ENCODE data around the gene STX18. TPM values are rescaled to one million over a fixed set of nuclear protein-coding genes. Genes with fewer than 3 reads are reported as not detected.

Gene STX18
- total RNA-seq (2016; rRNA removed; fragmentation: Illumina TruSeq; extraction: Trizol), result 37.1 and 41.2 TPM in 2 replicates
- 11.5 and 14.0 TPM in 2 replicates for total RNA-seq (2016; cell fraction: cytosol; rRNA removed; fragmentation: Illumina TruSeq; extraction: Trizol; ENCODE audit: low read depth)
- 40.9 and 44.1 TPM in 2 replicates for total RNA-seq (2016; cell fraction: insoluble cytoplasmic fraction; rRNA removed; fragmentation: Illumina TruSeq; extraction: Trizol)
- 12.6 and 15.9 TPM in 2 replicates for total RNA-seq (2016; cell fraction: membrane; rRNA removed; fragmentation: Illumina TruSeq; extraction: Trizol)
- 24.4 and 27.9 TPM in 2 replicates for total RNA-seq (2016; cell fraction: nucleus; rRNA removed; fragmentation: Illumina TruSeq; extraction: Trizol)
- 23.9 TPM in 2 replicates for polyA plus RNA-seq (2011; rRNA removed)
- polyA plus RNA-seq (2011; cell fraction: cytosol; rRNA removed), result 17.9 and 20.1 TPM in 2 replicates
- 24.6 and 26.7 TPM in 2 replicates for polyA plus RNA-seq (2011; cell fraction: nucleus; rRNA removed)
- 22.7 and 31.3 TPM in 2 replicates for polyA plus RNA-seq (2012)
- 4.8 and 5.9 TPM in 2 replicates for polyA plus RNA-seq (2016; cell fraction: cytosol; fragmentation: Illumina TruSeq; extraction: Trizol; ENCODE audit: low read depth)
- 50.8 and 51.9 TPM in 2 replicates for polyA plus RNA-seq (2016; cell fraction: insoluble cytoplasmic fraction; fragmentation: Illumina TruSeq; extraction: Trizol; ENCODE audit: low read depth)
- 7.5 and 10.0 TPM in 2 replicates for polyA plus RNA-seq (2016; cell fraction: membrane; fragmentation: Illumina TruSeq; extraction: Trizol; ENCODE audit: low read depth)
- 47.1 and 53.3 TPM in 2 replicates for polyA plus RNA-seq (2016; cell fraction: nucleus; fragmentation: Illumina TruSeq; extraction: Trizol; ENCODE audit: insufficient read depth, low read depth)
- 11.7 and 20.0 TPM in 2 replicates for polyA minus RNA-seq (2011; rRNA and poly(A)+ RNA removed; ENCODE audit: low replicate concordance)
- polyA minus RNA-seq (2011; cell fraction: cytosol; rRNA and poly(A)+ RNA removed), result 8.2 and 11.2 TPM in 2 replicates
- 42.9 and 44.3 TPM in 2 replicates for polyA minus RNA-seq (2011; cell fraction: nucleus; rRNA and poly(A)+ RNA removed)
- Bru-seq, nascent RNA, result percentile 79 among the genes with signal in this experiment
- BruChase-seq, experiment 1, labeled RNA remaining after a 6-hour chase, result percentile 70 among the genes with signal in this experiment
- percentile 73 among the genes with signal in this experiment for BruChase-seq, experiment 2, labeled RNA remaining after a 2-hour chase
- long read RNA-seq, experiment 1, transcript STX18-201 (11 exons, 2,138 nt), result major isoform, 34 of 43 reads
- long read RNA-seq, experiment 1, partial matches to known transcripts, result 3 of 43 reads
- long read RNA-seq, experiment 1, other reads (novel, unspliced or antisense), result 6 of 43 reads
- long read RNA-seq, experiment 2, transcript STX18-201 (11 exons, 2,138 nt), result major isoform, 37 of 56 reads
- long read RNA-seq, experiment 2, partial matches to known transcripts, result 5 of 56 reads
- long read RNA-seq, experiment 2, other reads (novel, unspliced or antisense), result 14 of 56 reads

DNA sequence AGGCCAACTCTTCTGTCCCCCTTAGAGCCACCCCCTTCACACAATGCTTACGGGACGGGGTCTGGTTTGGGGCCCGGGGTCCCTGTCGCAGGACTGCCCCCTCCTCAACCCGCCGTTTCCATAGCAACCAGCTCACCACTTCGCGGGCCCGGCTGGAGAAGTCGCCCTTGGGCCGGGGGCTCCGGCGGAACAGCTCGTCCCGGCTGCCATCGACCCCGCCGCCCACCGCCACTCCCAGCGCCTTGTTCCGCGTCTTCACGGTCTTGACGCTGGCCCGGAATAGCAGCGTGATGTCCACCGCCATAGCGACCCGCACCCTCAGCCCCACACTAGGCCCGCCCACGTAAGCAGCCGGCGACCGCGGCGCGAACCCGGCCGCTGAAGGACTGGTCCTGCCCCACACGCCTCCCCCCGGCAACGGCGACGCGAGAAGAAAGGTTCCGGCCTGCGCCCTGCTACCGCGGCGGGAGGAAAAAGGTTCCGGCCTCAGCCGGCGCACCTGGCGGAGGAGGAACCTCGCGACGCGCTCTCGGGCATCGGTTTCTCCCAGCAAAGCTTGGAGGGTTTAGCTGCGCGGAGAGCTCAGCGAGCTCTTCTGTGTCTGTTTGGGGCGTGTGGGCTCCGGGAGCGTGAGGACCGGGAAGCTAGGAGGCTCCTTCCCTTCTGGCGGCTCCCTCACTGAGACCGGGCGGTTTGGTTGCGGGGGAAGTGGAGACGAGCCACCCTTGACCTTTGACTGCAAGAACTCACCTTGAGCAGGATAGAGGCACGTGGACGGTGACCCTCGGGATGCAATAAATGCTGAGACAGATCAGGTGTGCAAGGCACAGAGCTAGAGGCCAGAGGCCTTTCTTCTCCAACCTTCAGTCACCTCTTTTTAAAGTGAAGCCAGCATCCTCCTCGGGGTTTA is at the start of gene STX18:
Gene STX18 (minus strand): TSS at position 388 of the 910 bp plus-strand sequence. CDS start 84 bp downstream, at position 304.
- peaks cover 0 to 4% of the 10 kb centered on the region in 2 experiments; a peak in 1 of 5 replicates for H3K36me3 ChIP-seq (replicated peaks in 1 of 2; ENCODE audit: control insufficient read depth in 1 of 2, insufficient read depth in 2 of 2, low read length in 2 of 2)
- DNase-seq (ENCODE audit: low spot score) (peak; percentile 73), FAIRE-seq (no peak), ATAC-seq (peak; percentile 96)
- peak within 1 kb of the TSS; percentile 90 for H3K9ac ChIP-seq (ENCODE audit: insufficient read depth, low read depth, low read length)
- H3K27ac ChIP-seq (ENCODE audit: extremely low read length, insufficient read depth, low read length), result peak within 1 kb of the TSS; percentile 91
- H2AFZ ChIP-seq (ENCODE audit: low read length), result peak within 1 kb of the TSS; percentile 80
- H4K20me1 ChIP-seq (ENCODE audit: insufficient read depth, low read length), result no peaks in the 10 kb centered on the region
- BruUV-seq (replicated peaks), result TSS peak; percentile 59
- no peaks in the 10 kb centered on the region for H3K9me3 ChIP-seq (ENCODE audit: low read length)
- peaks cover 54% of the 10 kb centered on the region for H3K4me1 ChIP-seq (ENCODE audit: insufficient read depth, low read length)
- intact Hi-C loops (cut with micrococcal nuclease; ENCODE audit: unreplicated experiment) (loop anchor here (2.0 to 10.0 kb wide), 4 partner anchors 21 to 323 kb away; no protein-coding TSS in a partner anchor), in situ Hi-C loops (cut with HindIII; ENCODE audit: extremely low pct_ligation_motif_present, low pct_unique_long_range_greater_than_20kb) (no loop called here)
- ChIA-PET CTCF (ENCODE audit: low intra/inter-chr PET ratio, low total read pairs) (no interaction called here), POLR2A (interaction anchor here (0.6 to 1.8 kb wide), 11 partner anchors 10 to 171 kb away, joined by 3 to 12 read pairs (median 4); no protein-coding TSS in a partner anchor)
- H3K4me3 ChIP-seq (replicated peaks in 1 of 3; ENCODE audit: insufficient read depth in 1 of 3, low read depth in 2 of 3, low read length in 3 of 3), result peak within 1 kb of the TSS; percentile 86 to 94 (median 86)
- WGBS (ENCODE audit: low lambda C conversion rate), result 3% methylated on average over 14 of the region's 76 CpGs
- H3K4me2 ChIP-seq (ENCODE audit: low read depth, low read length), result peak within 1 kb of the TSS; percentile 97
- H3K79me2 ChIP-seq (ENCODE audit: insufficient read depth, low read length), result peaks cover 56% of the 10 kb centered on the region
- H3K27me3 ChIP-seq (ENCODE audit: control insufficient read depth in 1 of 2, insufficient read depth in 2 of 2, low read length in 2 of 2), result no peaks in the 10 kb centered on the region
- TF ChIP-seq ZNF484 (CRISPR knock-in tag; IDR thresholded peaks at IDR 0.05; ENCODE audit: borderline replicate concordance, low read depth) (peak; percentile 60; the same call in 1 of the 2 replicates), ZNF20 (CRISPR knock-in tag; IDR thresholded peaks at IDR 0.05) (0 out of 2 replicates have a peak, but pooled peaks have one; percentile 20), SIN3B (IDR thresholded peaks at IDR 0.05; ENCODE audit: low read length) (peak; percentile 96), ATM (IDR thresholded peaks at IDR 0.05; ENCODE audit: borderline replicate concordance) (no peak), HOXA9 (CRISPR knock-in tag; IDR thresholded peaks at IDR 0.05; ENCODE audit: borderline replicate concordance) (0 out of 2 replicates have a peak, but pooled peaks have one; percentile 41), HNRNPH1 (optimal IDR thresholded peaks at IDR 0.05; ENCODE audit: low read depth, low read length) (no peak), ZFP36 (IDR thresholded peaks at IDR 0.05; ENCODE audit: borderline replicate concordance, low read depth, low read length, partially characterized antibody) (no peak), ZNF263 (CRISPR knock-in tag; IDR thresholded peaks at IDR 0.05) (peak; percentile 76; the same call in 1 of the 2 replicates), ZBTB8A (CRISPR knock-in tag; IDR thresholded peaks at IDR 0.05; ENCODE audit: borderline replicate concordance, low read depth) (peak; percentile 60; the same call in 1 of the 2 replicates), ZNF724P (CRISPR knock-in tag; IDR thresholded peaks at IDR 0.05; ENCODE audit: borderline replicate concordance) (peak; percentile 63; the same call in 1 of the 2 replicates)
- TF ChIP-seq, protein P1, sequence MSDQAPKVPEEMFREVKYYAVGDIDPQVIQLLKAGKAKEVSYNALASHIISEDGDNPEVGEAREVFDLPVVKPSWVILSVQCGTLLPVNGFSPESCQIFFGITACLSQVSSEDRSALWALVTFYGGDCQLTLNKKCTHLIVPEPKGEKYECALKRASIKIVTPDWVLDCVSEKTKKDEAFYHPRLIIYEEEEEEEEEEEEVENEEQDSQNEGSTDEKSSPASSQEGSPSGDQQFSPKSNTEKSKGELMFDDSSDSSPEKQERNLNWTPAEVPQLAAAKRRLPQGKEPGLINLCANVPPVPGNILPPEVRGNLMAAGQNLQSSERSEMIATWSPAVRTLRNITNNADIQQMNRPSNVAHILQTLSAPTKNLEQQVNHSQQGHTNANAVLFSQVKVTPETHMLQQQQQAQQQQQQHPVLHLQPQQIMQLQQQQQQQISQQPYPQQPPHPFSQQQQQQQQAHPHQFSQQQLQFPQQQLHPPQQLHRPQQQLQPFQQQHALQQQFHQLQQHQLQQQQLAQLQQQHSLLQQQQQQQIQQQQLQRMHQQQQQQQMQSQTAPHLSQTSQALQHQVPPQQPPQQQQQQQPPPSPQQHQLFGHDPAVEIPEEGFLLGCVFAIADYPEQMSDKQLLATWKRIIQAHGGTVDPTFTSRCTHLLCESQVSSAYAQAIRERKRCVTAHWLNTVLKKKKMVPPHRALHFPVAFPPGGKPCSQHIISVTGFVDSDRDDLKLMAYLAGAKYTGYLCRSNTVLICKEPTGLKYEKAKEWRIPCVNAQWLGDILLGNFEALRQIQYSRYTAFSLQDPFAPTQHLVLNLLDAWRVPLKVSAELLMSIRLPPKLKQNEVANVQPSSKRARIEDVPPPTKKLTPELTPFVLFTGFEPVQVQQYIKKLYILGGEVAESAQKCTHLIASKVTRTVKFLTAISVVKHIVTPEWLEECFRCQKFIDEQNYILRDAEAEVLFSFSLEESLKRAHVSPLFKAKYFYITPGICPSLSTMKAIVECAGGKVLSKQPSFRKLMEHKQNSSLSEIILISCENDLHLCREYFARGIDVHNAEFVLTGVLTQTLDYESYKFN (CRISPR knock-in tag; conservative IDR thresholded peaks at IDR 0.05), result peak; percentile 75
- TF ChIP-seq, protein P2, sequence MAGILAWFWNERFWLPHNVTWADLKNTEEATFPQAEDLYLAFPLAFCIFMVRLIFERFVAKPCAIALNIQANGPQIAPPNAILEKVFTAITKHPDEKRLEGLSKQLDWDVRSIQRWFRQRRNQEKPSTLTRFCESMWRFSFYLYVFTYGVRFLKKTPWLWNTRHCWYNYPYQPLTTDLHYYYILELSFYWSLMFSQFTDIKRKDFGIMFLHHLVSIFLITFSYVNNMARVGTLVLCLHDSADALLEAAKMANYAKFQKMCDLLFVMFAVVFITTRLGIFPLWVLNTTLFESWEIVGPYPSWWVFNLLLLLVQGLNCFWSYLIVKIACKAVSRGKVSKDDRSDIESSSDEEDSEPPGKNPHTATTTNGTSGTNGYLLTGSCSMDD (CRISPR knock-in tag; IDR thresholded peaks at IDR 0.05), result no peak

Measured in HepG2 (cell line).